Smooth muscle cell (in vitro differentiated cells): ENCODE data around the gene DTNBP1. TPM values are rescaled to one million over a fixed set of nuclear protein-coding genes. Genes with fewer than 3 reads are reported as not detected.
"Not testable (repeated sequence)": the region's sequence is repeated elsewhere in the genome, so short reads cannot be mapped to it uniquely, and the experiment has no call there.

Experiments used
- DNase-seq: peaks from one replicate; lab custom pipeline; 2025; ENCODE audit not compliant: unreplicated experiment; lab: John Stamatoyannopoulos, UW
- H2AFZ ChIP-seq: fragments of 200-600 bp; sonication (generic); 2 replicates; pipeline ENCODE4 v1.6.0; 2016; ENCODE audit warnings: antibody characterized with exemption, low read depth, mild to moderate bottlenecking
- H3F3A ChIP-seq: fragments of 200-600 bp; sonication (generic); 2 replicates; pipeline ENCODE4 v1.6.0; 2017; ENCODE audit warnings: antibody characterized with exemption, low read depth
- H3K27ac ChIP-seq: fragments of 200-600 bp; sonication (generic); 2 replicates; pipeline ENCODE4 v1.5.1; 2016; ENCODE audit warnings: low read depth, mild to moderate bottlenecking
- H3K27me3 ChIP-seq: fragments of 200-600 bp; sonication (generic); 2 replicates; pipeline ENCODE4 v1.6.1; 2016; ENCODE audit warnings: low read depth, mild to moderate bottlenecking
- H3K36me3 ChIP-seq: fragments of 200-600 bp; sonication (generic); 2 replicates; pipeline ENCODE4 v1.5.1; 2016; ENCODE audit warnings: low read depth
- H3K4me1 ChIP-seq: fragments of 200-600 bp; sonication (generic); 2 replicates; pipeline ENCODE4 v1.5.1; 2016; ENCODE audit warnings: low read depth
- H3K4me2 ChIP-seq: fragments of 200-600 bp; sonication (generic); 2 replicates; pipeline ENCODE4 v1.6.0; 2016; ENCODE audit warnings: mild to moderate bottlenecking
- H3K4me3 ChIP-seq: fragments of 200-600 bp; sonication (generic); 2 replicates; pipeline ENCODE4 v1.5.1; 2016; ENCODE audit warnings: mild to moderate bottlenecking
- H3K79me2 ChIP-seq: fragments of 200-600 bp; sonication (generic); 2 replicates; pipeline ENCODE4 v1.6.0; 2016; ENCODE audit warnings: low read depth, mild to moderate bottlenecking
- H3K9ac ChIP-seq: fragments of 200-600 bp; sonication (generic); 2 replicates; pipeline ENCODE4 v1.6.0; 2016; ENCODE audit warnings: low read depth
- H3K9me3 ChIP-seq: fragments of 200-600 bp; sonication (generic); replicated peaks from 2 replicates; pipeline ENCODE4 v1.5.1; 2016; ENCODE audit warnings: low read depth
- H4K20me1 ChIP-seq: fragments of 200-600 bp; sonication (generic); 2 replicates; pipeline ENCODE4 v1.6.0; 2016; ENCODE audit warnings: low read depth
- CTCF ChIP-seq: fragments of 200-600 bp; sonication (generic); IDR thresholded peaks from 2 replicates; pipeline ENCODE4 v1.5.1; 2017; ENCODE audit warnings: borderline replicate concordance, mild to moderate bottlenecking, antibody characterized with exemption; ENCODE audit not compliant: insufficient read depth, poor library complexity, severe bottlenecking
- WGBS: methylation state at CpG from one replicate; pipeline ENCODE4 v1.1.7; 2016; ENCODE audit warnings: low lambda C conversion rate; 5-methylcytosine and 5-hydroxymethylcytosine counted together
- polyA plus RNA-seq: library from polyadenylated mRNA; unstranded; fragments of >200 nt; fragmentation: Nextera tagmentation; extraction: Ambion mirVana; gene quantifications from 2 replicates; pipeline ENCODE4 v1.2.1, GENCODE V29; 2016
- total RNA-seq: library from RNA; depleted of rRNA; stranded (reverse); fragments of >200 nt; gene quantifications from 2 replicates; pipeline ENCODE4 v1.2.3, GENCODE V29; 2014

Gene DTNBP1
- total and polyA plus RNA-seq, 2 experiments from 2014 or later = 11.9 to 24.2 TPM

- no peak for TF ChIP-seq CTCF
- H3F3A ChIP-seq = peaks cover 8% of the 10 kb centered on the region
- no peak overlapping the region for H3K4me3 ChIP-seq
- H3K4me1 ChIP-seq = no peaks in the 10 kb centered on the region
- H4K20me1 ChIP-seq = no peaks in the 10 kb centered on the region
- H3K36me3 ChIP-seq = no peaks in the 10 kb centered on the region
- no peak overlapping the region for H2AFZ ChIP-seq
- peaks cover 6% of the 10 kb centered on the region for H3K27me3 ChIP-seq
- no peak overlapping the region for H3K9ac ChIP-seq
- H3K79me2 ChIP-seq = no peaks in the 10 kb centered on the region
- H3K4me2 ChIP-seq = no peak overlapping the region
- no peak overlapping the region for H3K27ac ChIP-seq
- H3K9me3 ChIP-seq = no peaks in the 10 kb centered on the region
- no peak for DNase-seq
- whole genome bisulfite sequencing = 76% methylated on average over 3 of the region's 3 CpGs
These were observed 10.0 kb upstream of the DTNBP1 start for GRCh38 chr6:15672818-15673217.

GRCh38 chr6:15672291-15672690, 9.5 kb upstream of the DTNBP1 start:
- H3K27me3 ChIP-seq = peaks cover 6% of the 10 kb centered on the region
- no peak overlapping the region for H3K4me2 ChIP-seq
- H3K27ac ChIP-seq = no peak overlapping the region
- TF ChIP-seq CTCF = no peak
- H3K9me3 ChIP-seq = no peaks in the 10 kb centered on the region
- no peak for DNase-seq
- no peaks in the 10 kb centered on the region for H3K36me3 ChIP-seq
- no peak overlapping the region for H3K4me3 ChIP-seq
- H3F3A ChIP-seq = peaks cover 8% of the 10 kb centered on the region
- H3K4me1 ChIP-seq = no peaks in the 10 kb centered on the region
- no peaks in the 10 kb centered on the region for H3K79me2 ChIP-seq
- H2AFZ ChIP-seq = no peak overlapping the region
- WGBS = 100% methylated on average over 1 of the region's 1 CpG
- H4K20me1 ChIP-seq = no peaks in the 10 kb centered on the region
- H3K9ac ChIP-seq = no peak overlapping the region

GRCh38 chr6:15668918-15669317, 6.1 kb upstream of the DTNBP1 start:
- Histone ChIP-seq H3F3A (no peaks in the 10 kb centered on the region), H3K27me3 (peaks cover 6% of the 10 kb centered on the region), H3K36me3 (no peaks in the 10 kb centered on the region), H3K27ac (no peak overlapping the region), H3K9ac (no peak overlapping the region), H3K4me2 (no peak overlapping the region), H4K20me1 (no peaks in the 10 kb centered on the region), H2AFZ (no peak overlapping the region), H3K79me2 (no peaks in the 10 kb centered on the region), H3K4me3 (no peak overlapping the region), H3K4me1 (no peaks in the 10 kb centered on the region), H3K9me3 (no peaks in the 10 kb centered on the region)
- TF ChIP-seq CTCF = no peak
- DNase-seq = no peak
- WGBS = 64% methylated on average over 2 of the region's 2 CpGs

- H2AFZ ChIP-seq, H3K79me2 ChIP-seq, H3F3A ChIP-seq, H3K4me3 ChIP-seq, H3K4me1 ChIP-seq, H3K27ac ChIP-seq, H3K4me2 ChIP-seq, H3K27me3 ChIP-seq, H3K9me3 ChIP-seq, H3K36me3 ChIP-seq, H3K9ac ChIP-seq, DNase-seq, H4K20me1 ChIP-seq: not testable (repeated sequence)
- 95% methylated on average over 3 of the region's 4 CpGs for WGBS
These were observed 4.1 kb upstream of the DTNBP1 start for GRCh38 chr6:15666896-15667295.
